ENCODE measurements around the gene MEOX2.
A peak's percentile ranks its signal among the peaks of the same experiment; 100 is the strongest.

The MEOX2 gene

GRCh38 chr7:15612205-15612604, 74.3 kb downstream of the MEOX2 start:
- no peak for DNase-seq (ENCODE audit: low read depth in 2 of 2)

GRCh38 chr7:15610503-15610902, 76.0 kb downstream of the MEOX2 start:
- no peak for DNase-seq (ENCODE audit: low read depth in 2 of 2)

DNA sequence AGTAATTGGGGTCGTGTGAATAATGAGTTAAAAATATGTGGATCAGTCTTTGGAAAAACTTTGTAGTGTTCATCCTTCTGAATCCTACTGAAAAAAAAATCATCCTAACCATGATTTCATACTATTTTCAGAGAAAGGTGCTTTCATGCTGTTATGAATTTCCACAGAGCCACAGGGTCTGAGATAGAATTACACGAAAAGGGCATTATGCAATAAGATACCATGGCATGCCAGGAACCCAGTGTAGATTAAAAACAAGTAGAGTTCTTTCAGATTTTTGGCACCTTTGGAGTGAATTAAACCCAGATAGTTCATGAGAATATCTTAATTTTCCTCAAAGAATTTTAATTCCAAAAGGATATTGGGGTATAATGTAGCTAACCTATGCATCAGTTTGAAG, 77.2 kb downstream of the MEOX2 start:
- no peak for DNase-seq (ENCODE audit: low read depth in 2 of 2)

DNA sequence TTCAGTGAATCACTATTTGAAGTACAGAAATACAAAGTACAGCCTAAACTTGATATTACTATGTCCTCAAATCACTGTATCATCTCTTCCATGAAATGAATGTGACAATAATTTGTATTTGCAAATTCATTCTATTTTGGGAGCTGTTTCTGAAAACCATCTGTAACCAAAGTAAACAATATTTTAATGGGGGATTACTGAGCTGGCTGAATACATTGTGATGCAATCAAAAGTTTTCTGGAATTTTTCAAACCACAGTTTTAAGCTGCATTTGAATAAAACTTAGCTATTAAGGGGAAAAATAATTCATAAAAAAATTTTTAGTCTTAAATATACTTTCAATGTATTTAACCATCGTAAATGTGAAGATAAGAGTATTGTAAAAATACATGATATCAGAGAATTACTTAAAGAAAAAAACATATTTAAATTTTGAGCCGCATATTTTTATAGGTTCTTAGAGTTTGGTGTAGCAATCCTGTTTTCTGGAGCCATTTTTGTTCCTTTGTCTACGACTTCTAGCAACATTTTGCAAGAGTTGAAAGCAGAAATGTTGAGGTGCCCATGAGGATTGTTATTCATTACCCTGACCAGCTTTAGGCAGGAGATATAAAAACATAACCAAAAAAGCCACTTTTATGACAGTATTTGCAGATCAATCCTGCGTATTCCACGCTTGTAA, 78.8 kb downstream of the MEOX2 start:
- DNase-seq (ENCODE audit: low read depth in 2 of 2): no peak

DNA sequence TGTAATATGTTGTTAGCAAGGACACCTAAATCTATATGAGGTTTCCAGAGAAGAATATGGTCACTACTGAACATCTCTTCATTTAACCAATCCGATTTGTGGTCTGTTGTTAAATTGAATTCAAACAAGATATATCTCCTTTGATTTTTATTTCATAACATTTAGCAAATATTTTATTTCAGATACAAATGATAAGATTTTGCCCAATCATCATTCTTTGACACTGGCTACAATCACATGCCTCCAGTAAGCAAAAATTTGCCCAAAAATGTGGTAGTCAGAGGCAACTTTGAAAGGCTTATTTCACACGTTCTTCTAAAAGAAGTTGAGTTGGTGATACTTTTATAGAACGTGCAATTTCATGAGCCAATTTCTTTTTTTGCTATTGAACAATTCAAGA, 79.9 kb downstream of the MEOX2 start:
- no peak for DNase-seq (ENCODE audit: low read depth in 2 of 2)

- no peak for DNase-seq (ENCODE audit: low read depth in 2 of 2)
Observed at GRCh38 chr7:15604166-15604565, 82.3 kb downstream of the MEOX2 start.

DNA sequence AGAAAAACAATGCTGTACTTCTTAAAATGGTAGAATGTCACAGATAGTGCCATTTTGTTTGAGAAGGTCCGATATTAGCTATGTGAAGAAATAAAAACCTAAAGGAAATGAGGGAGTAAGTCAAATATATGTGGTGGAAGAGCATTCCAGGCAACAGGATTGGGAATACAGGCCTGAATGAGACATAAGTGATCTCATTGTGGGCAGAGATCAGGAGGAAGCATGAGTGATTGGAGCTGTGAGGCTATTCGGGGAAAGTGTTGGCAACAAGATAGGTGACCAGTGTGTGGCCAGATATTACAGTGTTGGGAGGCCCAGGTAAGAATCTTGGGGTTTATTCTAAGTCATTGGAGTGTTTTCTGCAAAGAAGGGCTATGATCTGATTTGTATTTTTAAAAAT, 83.4 kb downstream of the MEOX2 start:
- no peak for DNase-seq (ENCODE audit: low read depth in 2 of 2)

DNA sequence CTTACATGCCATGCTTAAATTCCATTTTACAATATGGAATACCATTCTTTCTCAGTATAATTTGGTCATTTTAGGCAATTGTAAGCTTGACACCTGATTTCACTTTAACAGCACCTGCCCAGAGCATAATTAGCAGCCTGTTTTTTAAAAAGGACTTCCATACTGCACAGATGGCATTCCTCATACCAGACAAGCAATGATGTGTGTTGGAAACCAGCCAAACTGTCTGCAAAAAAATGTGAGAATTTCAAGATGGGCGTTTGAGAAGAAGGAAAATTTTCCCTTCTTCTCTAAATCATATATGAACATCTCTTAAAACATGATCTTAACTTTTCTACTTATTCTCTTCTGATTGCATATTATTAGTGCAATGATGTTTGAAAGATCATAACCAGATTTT, 84.2 kb downstream of the MEOX2 start:
- no peak for DNase-seq (ENCODE audit: low read depth in 2 of 2)

GRCh38 chr7:15601175-15601574, 85.3 kb downstream of the MEOX2 start:
- no peak for DNase-seq (ENCODE audit: low read depth in 2 of 2)

GRCh38 chr7:15600298-15600697, 86.2 kb downstream of the MEOX2 start:
- DNase-seq (ENCODE audit: low read depth in 2 of 2): no peak

DNA sequence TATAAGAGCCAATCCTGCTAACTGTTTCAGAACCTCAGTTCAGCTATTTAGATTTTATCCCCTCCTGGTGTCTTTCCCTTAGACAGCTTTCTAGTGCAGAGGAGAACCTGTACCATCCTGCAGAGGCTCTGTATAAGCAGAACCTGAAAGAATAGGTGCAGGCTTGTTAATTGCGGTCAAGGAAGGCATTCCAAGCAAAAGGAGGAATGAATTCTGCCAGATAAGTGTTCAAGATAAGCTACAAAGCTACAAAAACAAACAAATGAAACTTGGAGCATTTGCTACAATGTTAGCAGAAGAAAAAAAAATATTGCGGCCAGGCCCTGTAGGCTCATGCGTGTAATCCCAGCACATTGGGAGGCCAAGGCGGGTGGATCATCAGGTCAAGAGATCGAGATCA, 92.0 kb downstream of the MEOX2 start:
- no peak for DNase-seq (ENCODE audit: low read depth in 2 of 2)

GRCh38 chr7:15593382-15593781, 93.1 kb downstream of the MEOX2 start:
- no peak for DNase-seq (ENCODE audit: low read depth in 2 of 2)

- DNase-seq (ENCODE audit: low read depth in 2 of 2): no peak
Observed at GRCh38 chr7:15586266-15586665, 100.2 kb downstream of the MEOX2 start.

- DNase-seq (ENCODE audit: low read depth in 2 of 2): no peak
Observed at GRCh38 chr7:15584575-15584974, 101.9 kb downstream of the MEOX2 start.

- DNase-seq (ENCODE audit: low read depth in 2 of 2): no peak
Observed at GRCh38 chr7:15582773-15583172, 103.7 kb downstream of the MEOX2 start.

- DNase-seq (ENCODE audit: low read depth in 2 of 2): no peak
Observed at GRCh38 chr7:15581352-15581951, 105.0 kb downstream of the MEOX2 start.

- no peak for DNase-seq (ENCODE audit: low read depth in 2 of 2)
Observed at GRCh38 chr7:15580604-15581351, 105.7 kb downstream of the MEOX2 start.

GRCh38 chr7:15577600-15577999, 108.9 kb downstream of the MEOX2 start:
- no peak for DNase-seq (ENCODE audit: low read depth in 2 of 2)

DNA sequence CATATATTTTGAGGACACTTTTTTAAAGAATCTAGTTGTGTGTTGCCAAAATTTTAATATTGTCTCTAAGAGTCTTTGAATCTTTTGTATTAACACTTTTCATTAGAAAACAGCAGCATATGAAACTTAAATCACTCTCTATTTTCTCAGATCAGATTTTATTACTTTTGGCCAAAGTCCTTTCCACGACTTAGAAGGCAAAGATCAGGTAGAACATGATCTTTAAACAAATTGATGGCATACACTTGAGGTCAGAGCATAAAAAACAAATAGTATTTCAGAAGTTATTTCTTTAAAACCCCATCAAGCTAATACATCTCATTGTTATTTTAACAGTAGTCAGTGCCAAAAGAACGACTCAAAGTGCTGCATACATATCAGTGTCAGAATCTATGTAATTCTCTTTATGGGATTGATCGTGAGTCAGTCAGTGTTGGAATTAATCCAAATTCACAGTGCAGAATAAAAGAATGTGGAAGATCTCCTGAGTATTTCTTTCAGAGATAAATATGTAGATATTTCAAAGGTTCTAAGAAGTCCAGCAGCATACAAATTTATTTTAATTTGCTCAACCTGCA, 115.1 kb downstream of the MEOX2 start:
- DNase-seq (ENCODE audit: low read depth in 2 of 2): peak; percentile 42 to 46

- DNase-seq (ENCODE audit: low read depth in 2 of 2): no peak
Observed at GRCh38 chr7:15567652-15568051, 118.8 kb downstream of the MEOX2 start.

DNA sequence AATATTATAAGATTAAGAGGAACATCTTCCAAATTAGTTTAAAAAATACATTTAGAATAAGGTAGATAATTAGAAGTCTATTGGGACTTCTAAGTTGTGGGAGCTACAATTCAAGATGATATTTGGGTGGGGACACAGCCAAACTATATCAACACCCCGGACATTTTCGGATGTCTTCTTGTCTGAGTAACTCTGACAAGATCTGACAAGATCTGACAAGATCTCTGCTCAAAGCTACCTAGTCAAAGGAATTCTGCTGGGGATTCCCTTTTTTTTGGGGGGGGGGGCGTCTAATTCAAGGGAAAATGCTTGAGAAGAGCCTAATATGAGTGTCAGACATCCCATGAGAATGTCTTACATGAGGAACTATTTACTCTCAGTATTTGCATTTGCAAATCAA, 119.4 kb downstream of the MEOX2 start:
- no peak for DNase-seq (ENCODE audit: low read depth in 2 of 2)

- DNase-seq (ENCODE audit: low read depth in 2 of 2): no peak
Observed at GRCh38 chr7:15566476-15566875, 120.0 kb downstream of the MEOX2 start.

DNA sequence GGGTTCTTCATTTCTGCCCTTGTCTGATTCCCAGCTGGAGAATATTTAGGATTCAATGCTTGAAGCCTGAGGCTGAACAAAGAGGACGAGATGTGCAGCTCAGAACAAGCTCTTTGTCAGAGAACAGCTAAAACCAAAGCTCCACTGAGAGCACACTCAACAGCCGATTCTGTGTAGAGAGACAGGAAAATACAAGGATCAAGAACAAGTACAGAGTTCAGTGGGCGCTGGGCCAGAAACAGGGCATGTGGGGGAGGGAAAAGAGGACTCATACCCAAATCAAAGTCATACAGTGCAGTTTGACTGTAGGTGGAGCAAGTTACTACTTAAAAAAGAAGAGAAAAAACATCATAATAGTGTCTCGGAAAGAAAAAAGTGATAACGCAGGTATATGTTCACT, 124.6 kb downstream of the MEOX2 start, which contains the start of gene AGMO:
AGMO (minus strand) TSS at position 181 of the 400 bp plus-strand sequence.
- DNase-seq (ENCODE audit: low read depth in 2 of 2): no peak
